ENCODE results near the gene AOC3. TPM values are rescaled to one million over a fixed set of nuclear protein-coding genes. Genes with fewer than 3 reads are reported as not detected.
A peak's percentile ranks its signal among the peaks of the same experiment; 100 is the strongest.

AOC3 gene
- total RNA-seq, 1 experiment from 2014 or later = 2.8 TPM

- Histone ChIP-seq H4K20me1 (ENCODE audit: control insufficient read depth, insufficient read depth, insufficient read length) (no peaks in the 10 kb centered on the region), H3T11ph (ENCODE audit: low read length) (no peak overlapping the region), H3K27ac (ENCODE audit: insufficient read length, low read depth, low read length) (no peak overlapping the region), H2BK5ac (ENCODE audit: insufficient read length, low read length) (no peak overlapping the region), H3K23ac (ENCODE audit: insufficient read length, low read depth, low read length) (no peak overlapping the region), H2BK20ac (ENCODE audit: low read depth, low read length, poor library complexity, severe bottlenecking) (no peak overlapping the region), H2AK5ac (ENCODE audit: insufficient read length, low read length) (no peak overlapping the region), H3K79me1 (ENCODE audit: insufficient read depth, low read depth, low read length, poor library complexity, severe bottlenecking) (no peaks in the 10 kb centered on the region), H3K56ac (ENCODE audit: insufficient read length, low read depth, low read length) (no peak overlapping the region), H2BK120ac (ENCODE audit: low read depth, low read length, poor library complexity, severe bottlenecking) (no peak overlapping the region), H4K5ac (ENCODE audit: insufficient read length, low read depth, low read length) (no peak overlapping the region), H3K9me3 (ENCODE audit: control insufficient read depth, low read depth, low read length) (no peaks in the 10 kb centered on the region), H3K27me3 (ENCODE audit: insufficient read depth, low read length) (no peaks in the 10 kb centered on the region), H3K4me2 (ENCODE audit: insufficient read depth, insufficient read length, low read length) (no peak overlapping the region), H3K18ac (ENCODE audit: insufficient read length, low read depth, low read length) (no peak overlapping the region), H3K79me2 (ENCODE audit: insufficient read depth, low read length) (no peaks in the 10 kb centered on the region), H2BK15ac (ENCODE audit: low read depth, low read length) (no peak overlapping the region), H3K9ac (ENCODE audit: extremely low read depth, insufficient read length, low read length) (no peak overlapping the region), H3K4ac (ENCODE audit: low read depth, low read length) (no peak overlapping the region), H4K91ac (ENCODE audit: insufficient read length, low read depth, low read length) (no peak overlapping the region), H3K4me1 (ENCODE audit: insufficient read depth, low read length) (no peaks in the 10 kb centered on the region), H2AFZ (ENCODE audit: low read length) (no peak overlapping the region), H3K14ac (ENCODE audit: insufficient read depth, low read length) (no peak overlapping the region), H4K8ac (replicated peaks; ENCODE audit: insufficient read length, low read depth, low read length) (no peak overlapping the region), H2BK12ac (ENCODE audit: insufficient read length, low read depth, low read length) (no peak overlapping the region), H3K23me2 (ENCODE audit: insufficient read length, low read depth, low read length, poor library complexity, severe bottlenecking) (no peaks in the 10 kb centered on the region)
- DNase-seq = no peak
- peak overlapping the region in 1 of 3 experiments; percentile 56; a peak in 1 of 7 replicates for H3K27ac Mint-ChIP-seq
- H3K36me3 Mint-ChIP-seq (ENCODE audit: insufficient read depth in 1 of 3, low read depth in 3 of 3) = peaks cover 0 to 19% (median 15%) of the 10 kb centered on the region in 3 experiments; a peak in 5 of 7 replicates
- H3K27me3 Mint-ChIP-seq (ENCODE audit: low read depth) = peaks cover 8% of the 10 kb centered on the region
- no peak overlapping the region for H3K4me3 Mint-ChIP-seq
- no peak for TF ChIP-seq CTCF (conservative IDR thresholded peaks at IDR 0.05)
- H3K9me3 Mint-ChIP-seq = no peaks in the 10 kb centered on the region
- WGBS (ENCODE audit: extremely low coverage, insufficient read length, low lambda C conversion rate) = no CpG with 5 or more reads among the region's 1 CpG
- H3K4me1 Mint-ChIP-seq = no peaks in the 10 kb centered on the region
Observed at GRCh38 chr17:42806249-42806648, 44.8 kb upstream of the AOC3 start.

Measured in H9 (cell line).